HG03175 (cell line): ENCODE results near the gene TESMIN.

ENCODE experiments used
- ATAC-seq: cut with Tn5 transposase; IDR thresholded peaks from one replicate; pipeline ENCODE4 v1.9.1; 2021; ENCODE audit warnings: mild to moderate bottlenecking, moderate library complexity; ENCODE audit not compliant: unreplicated experiment

Gene TESMIN, protein sequence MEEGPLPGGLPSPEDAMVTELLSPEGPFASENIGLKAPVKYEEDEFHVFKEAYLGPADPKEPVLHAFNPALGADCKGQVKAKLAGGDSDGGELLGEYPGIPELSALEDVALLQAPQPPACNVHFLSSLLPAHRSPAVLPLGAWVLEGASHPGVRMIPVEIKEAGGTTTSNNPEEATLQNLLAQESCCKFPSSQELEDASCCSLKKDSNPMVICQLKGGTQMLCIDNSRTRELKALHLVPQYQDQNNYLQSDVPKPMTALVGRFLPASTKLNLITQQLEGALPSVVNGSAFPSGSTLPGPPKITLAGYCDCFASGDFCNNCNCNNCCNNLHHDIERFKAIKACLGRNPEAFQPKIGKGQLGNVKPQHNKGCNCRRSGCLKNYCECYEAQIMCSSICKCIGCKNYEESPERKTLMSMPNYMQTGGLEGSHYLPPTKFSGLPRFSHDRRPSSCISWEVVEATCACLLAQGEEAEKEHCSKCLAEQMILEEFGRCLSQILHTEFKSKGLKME

DNA sequence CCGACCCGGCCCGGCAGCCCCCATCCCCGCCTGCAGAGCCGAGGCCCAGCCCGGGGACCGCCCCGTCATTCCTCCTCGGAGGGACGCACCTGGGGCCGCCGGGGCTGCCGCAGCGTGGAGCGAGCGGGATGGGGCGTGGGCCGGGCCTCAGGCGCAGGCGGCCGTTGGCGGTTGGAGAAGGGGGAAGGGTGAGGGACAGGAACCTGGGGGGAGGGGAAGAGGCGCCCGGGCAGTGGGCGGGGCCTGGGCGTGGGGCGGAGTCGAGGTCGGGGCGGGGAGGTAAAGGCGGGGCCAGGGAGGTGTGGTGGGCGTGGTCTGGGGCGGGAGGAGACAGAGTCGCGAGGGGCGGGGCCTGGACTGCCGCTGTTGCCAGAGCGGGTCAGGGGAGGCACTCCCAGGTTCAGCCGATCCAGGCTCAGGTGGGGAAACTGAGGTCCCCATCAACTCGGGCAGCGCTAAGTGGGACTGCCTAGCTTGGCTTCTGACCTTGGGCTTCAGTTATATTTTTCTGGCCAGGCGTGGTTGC lies at the start of gene TESMIN:
Gene TESMIN (minus strand): TSS at position 190 of the 526 bp plus-strand sequence. CDS start 860 bp downstream, outside the sequence.
- ATAC-seq = peak; percentile 39

DNA sequence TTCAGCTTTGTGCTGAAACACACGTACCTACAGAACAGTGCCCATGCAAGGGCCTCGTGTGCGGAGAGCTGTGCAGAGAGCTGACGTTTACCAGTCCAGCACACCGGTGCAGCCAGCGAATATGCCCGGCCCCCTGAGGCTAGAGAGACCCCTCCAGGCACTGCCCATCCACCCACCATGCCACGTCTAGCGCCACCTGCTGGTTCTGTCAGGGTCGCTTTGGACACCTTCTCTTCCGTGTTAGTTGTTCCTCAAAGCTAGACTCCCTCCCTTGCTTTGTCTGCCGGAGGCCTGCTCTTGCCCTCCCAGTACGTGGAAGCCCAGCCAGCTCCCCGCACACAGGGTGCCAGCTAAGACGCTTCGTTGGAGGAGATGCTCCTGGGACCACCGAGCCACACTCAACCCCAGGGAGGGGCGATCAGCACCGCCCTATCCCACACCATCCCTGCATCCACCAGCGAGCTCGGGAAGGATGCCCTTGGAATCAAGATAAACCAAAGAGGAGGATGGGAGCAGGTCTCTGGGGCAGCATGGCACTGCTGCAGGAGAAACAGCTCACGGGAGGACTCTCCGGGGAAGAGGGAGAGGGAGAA lies 47.0 kb upstream of the TESMIN start:
- no peak for ATAC-seq

DNA sequence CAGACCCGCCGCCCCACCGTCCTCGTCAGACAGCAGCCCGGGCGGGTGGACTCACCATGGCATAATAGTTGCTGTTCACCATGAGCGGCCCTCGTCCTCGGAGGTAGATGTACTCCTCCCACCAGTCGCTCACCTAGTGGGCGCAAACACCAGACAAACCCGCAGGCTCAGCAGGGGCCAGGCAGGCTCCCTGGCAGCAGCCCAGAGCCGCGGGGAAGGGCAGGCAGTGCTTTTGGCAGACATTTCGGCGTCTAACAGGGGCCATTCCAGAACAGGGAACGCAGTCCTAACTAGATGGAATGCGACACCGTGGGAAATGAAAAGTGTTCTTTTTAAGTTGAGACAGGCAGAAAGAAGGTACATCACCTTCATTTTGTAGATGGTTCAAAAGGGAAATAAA lies 45.5 kb upstream of the TESMIN start:
- no peak for ATAC-seq

DNA sequence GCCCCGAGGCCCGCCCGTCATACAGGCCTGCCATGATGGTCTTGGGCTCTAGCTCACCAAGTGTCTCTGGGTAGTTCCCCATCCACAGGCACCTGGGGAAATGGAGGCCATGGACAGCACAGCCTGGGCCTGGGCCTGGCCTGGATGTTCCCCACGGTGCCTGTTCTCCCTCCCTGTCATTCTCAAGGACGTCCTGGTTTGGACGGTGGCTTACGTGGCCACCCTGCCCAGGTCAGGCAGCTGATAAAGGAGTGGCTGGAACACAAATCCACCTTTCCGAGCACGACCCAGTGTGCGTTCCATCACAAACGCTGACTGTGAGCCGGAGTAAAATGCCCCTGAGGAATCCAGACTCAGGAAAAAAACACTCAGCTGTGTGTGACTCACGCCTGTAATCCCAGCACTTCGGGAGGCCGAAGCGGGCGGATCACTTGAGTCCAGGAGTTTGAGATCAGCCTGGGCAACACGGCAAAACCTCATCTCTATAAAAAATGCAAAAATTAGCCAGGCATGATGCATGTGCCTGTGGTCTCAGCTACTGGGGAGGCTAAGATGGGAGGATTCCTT lies 41.2 kb upstream of the TESMIN start:
- no peak for ATAC-seq

DNA sequence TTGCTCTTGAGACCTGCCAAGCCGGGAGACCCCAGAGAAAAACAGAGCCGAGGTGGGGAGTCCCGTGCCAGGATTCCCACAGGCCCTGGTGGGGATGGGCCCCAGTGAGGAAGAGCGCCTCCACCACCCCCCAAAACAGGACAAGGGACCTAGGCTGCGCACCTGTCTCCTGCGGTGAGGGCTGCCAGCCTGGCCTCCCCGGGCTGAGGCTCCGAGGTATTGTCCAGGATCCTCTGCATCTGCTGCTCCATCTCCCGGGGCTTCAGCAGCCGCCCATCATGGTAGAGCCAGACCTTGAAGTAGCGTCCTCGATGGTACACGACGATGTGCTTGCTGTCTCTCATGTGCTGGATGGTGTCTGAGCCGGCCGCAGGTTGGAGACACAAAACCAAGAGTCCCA lies 33.3 kb upstream of the TESMIN start:
- no peak for ATAC-seq

DNA sequence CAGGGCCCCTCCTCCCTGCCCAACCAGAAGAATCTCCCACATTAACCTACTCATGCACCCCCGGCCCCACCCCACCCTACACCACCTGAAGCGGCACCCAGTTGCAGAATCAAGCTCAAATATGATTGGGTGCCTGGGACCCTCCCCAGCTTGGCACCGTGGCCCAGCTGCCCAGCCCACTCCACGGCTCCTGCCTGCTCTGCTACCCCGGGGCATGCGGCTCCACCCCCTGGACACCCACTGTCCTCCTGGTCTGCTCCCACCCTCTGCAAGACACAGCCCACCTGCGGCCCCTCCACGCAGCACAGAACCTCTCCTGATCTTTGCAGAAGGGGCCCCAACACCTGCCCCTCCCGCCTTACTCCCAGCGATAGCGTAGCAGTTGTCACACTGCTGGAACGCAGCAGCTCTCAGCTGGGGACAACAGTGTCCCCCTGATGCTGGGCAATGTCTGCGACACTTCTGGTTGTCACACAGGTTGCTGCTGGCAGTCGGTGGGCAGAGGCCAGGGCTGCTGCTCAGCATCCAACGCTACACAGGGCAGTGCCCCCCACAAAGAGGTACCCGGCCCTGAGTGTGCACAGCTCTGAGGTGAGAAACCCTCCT lies 32.0 kb upstream of the TESMIN start:
- ATAC-seq = no peak

DNA sequence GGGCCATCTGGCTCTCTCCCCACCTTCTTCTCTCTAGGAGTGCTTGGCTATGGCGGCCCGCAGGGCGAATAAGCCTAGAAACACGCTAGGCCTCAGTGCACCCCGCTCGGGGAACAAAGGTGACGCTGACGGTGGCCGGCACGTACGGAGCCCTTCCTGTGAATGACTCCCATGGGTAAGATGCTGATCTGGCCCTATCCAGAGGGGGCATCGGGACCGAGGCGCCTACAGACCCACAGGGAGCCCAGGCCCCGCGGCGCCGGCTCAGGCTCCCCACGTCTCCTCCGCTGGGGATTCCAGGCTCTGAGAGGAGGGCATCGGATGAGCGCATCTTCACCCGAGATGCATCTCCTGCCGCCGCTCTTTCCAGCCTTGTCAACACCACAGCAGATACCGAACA lies 31.4 kb upstream of the TESMIN start:
- no peak for ATAC-seq

DNA sequence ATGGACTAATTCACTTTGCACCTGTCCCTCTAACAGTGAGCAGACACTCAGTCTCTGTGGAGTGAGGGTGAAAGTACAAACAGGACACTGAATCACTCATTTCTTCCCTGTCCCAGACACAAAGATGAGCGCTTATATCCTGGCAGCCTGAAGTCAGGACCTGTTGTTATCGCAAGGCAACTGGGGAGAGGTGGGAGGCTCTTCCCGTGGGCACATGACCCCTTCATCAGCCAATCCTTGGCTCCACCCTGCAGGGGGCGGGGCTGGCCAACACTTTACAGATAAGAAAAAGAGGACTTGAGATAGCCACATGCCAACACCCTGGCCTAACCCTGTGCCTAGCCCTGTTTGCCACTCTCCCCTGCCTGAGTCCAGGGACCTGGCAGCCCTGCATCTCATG lies 29.5 kb upstream of the TESMIN start:
- no peak for ATAC-seq

DNA sequence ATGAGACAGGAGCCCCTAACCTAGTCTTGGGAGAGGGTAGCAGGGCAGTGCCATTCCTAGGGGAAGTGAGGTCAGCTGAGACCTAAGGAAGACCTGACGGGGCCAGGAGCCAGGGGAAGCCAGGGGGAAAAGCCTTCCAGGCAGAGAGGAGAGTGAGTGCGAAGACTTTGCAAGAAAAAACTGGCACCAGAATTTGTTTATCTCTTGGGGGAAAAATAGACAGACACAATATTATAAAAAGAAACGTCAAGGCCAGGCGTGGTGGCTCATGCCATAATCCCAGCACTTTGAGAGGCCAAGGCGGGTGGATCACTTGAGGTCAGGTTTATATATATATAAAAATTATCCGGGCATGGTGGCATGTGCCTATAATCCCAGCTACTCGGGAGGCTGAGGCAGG lies 26.9 kb upstream of the TESMIN start:
- ATAC-seq = no peak

DNA sequence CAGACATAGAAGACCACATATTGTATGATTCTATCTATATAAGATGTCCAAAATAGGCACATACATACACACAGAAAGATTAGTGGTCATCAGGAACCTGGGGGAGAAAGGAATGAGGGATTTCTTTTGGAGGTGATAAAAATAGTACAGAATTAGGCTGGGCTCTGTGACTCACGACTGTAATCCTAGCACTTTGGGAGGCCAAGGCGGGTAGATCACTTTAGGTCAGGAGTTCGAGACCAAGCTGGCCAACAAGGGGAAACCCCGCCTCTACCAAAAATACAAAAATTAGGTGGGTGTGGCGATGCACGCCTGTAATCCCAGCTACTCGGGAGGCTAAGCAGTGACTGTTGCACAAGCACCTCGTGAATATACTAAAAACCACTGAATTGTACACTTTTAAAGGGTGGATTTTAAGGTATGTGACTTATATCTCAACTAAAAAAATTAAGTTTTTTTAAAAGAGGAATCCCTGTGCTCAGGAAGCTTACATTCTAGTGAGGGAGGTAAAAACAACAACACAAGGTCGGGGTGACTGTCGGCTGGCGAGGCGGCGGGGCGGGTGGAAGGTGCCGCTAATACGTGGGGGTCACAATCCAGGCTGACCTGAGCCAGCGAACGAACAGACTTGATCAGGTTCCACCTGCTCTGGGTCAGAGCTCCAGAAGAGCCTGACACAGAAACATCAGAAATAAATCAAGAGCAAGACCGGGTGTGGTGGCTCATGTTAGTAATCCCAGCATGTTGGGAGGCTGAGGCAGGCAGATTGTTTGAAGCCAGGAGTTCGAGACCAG lies 25.3 kb upstream of the TESMIN start:
- no peak for ATAC-seq

DNA sequence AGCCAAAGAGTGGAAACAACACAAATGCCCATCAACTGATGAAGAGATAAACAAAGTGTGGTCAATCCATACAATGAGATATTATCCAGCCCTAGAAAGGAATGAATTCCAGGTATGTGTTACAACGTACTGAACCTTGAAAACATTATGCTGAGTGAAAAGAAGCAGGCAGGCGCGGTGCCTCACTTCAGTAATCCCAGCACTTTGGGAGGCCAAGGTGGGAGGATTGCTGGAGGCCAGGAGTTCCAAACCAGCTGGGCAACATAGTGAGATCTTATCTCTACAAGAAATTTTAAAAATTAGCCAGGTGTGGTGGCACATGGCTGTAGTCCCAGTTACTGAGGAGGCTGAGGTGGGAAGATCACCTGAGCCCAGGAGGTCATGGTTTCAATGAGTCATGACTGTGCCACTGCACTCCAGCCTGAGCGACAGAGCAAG lies 24.6 kb upstream of the TESMIN start:
- no peak for ATAC-seq

DNA sequence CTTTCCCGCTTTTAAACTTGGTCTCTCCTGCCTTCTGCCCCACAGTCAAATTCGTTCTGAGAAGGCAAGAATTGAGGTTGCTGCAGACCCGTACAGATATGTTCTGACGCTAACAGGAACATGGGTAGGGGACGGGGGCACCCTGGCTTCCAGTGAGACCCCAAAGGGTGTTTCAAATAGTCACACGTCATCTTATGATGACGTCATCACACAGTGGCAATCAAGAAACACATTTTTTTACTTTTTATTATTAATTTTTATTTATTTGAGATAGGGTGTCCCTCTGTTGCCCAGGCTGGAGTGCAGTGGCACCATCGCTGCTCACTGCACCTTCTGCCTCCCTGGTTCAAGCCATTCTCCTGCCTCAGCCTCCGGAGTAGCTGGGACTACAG lies 22.9 kb upstream of the TESMIN start:
- ATAC-seq = no peak

DNA sequence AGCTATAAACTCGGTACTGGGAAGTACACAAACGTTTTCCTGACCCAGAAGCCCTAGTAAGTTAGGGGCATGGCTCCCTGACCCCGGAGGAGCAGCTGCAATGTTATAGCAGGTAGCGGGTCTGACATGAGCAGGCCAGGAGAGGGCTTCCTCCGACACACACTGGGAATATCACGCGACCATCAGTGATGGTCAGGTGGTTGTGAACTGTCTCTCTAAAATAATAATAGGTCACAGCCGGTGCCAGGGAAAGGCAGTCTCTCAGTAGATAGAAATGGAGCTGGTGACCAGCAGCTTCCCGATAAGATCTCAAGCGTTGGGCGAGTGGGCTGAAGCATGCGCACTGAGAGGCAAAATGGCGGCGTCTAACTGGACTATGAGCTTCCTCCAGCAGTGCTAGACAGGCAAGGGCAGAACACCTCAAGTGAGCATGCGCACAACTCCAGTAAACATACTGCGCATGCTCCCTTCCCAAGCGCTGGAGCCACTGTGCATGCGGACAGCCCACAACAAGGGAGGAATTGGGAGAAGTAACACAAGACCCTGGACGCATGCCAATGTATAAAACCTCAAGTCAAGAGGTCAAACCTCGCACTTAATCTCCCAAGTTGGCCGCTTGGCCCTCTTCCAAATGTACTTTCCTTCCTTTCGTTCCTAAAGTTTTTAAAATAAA lies 22.3 kb upstream of the TESMIN start:
- ATAC-seq = no peak

DNA sequence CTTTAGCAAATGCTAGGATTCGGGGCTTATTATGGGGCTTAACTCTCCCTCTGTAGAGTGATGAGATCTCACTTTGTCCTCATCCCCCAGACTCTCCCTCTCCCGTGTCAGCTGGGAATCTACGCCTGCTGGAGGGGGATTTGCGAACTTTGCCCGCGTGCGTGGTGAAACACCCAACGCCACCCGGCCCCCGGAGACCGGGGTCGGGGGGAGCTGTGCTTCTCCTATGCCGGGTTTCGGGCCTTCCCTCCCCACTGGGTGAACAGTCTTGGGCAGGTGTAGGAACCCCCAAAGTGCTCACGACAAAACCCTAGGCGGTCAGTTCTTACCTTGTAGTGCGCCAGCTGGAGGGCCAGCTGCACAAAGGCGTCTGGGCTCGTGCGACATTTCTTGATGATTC lies 21.6 kb upstream of the TESMIN start:
- no peak for ATAC-seq

DNA sequence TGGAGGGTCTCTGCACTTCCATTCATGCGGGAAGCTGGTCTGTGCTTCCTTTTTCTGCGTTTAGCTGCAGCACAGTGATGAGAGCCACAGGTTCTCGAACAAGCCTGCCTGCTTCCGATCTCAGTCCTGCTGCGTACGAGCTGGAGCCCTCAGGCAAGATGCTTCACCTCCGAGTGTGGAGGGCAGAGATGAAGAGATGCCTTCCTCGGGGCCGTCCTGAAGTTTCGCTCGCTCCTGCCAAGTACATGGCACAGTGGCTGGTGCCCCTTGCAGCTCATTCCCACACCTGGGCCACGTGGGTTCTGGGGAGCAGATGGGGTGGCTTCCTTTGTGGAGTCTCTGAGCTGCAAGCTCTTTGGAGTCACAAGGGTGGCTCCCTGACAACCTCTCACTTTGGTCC lies 19.5 kb upstream of the TESMIN start:
- no peak for ATAC-seq

DNA sequence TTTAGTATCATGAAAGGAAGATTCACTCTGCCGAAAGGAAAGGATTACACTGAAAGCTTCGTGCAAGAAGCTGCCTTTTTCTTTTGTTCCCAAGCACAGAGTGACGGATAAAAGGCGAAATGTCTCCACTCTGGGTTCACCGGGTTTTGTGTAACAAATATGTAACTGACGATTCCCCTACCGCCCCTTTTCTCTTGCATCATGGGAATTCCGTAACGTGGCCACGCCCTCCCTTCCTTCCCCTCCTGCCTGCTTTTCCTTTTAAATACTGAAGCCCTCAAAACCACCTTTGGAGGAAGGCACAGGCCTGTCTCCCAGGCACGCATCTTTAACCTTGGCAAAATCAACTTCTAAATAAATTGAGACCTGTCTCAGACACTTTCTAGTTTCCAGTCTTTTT lies 16.4 kb upstream of the TESMIN start:
- no peak for ATAC-seq

DNA sequence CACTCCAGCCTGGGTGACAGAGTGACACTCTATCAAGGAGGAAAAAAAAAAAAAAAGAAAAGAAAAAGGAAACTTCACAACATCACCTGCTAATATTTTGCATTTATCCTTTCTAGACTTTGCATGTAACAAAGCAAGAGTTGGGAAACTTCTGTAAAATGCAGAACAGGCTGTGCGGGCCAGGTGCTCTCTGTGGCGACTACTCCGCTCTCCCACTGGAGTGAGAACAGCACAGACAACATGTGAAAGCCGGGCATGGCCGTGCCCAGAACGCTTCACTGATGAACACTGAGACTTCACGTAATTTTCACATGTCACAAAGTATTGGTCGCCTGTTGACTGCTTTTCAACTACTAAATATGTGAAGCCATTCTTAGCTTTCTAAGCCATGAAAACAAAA lies 15.5 kb upstream of the TESMIN start:
- no peak for ATAC-seq

DNA sequence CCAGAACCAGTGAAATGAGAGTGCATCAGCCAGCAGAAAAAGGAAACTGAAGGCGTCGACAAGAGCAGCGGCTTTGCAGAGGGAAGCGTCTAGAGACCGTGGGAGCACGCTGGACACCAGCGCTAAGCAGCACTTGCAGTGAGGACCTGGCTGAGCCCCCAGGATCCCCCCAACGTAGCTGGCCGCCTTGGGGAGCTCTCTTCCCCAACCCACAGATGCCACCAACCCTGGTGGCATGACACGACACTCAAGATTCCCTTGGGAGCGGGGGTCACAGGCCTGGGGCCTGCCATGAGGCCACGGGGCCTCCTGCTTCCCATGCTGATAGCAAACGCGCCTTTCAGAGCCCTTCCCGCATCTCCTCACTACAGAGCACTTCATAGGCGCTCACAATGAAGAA lies 13.4 kb upstream of the TESMIN start:
- ATAC-seq = no peak

DNA sequence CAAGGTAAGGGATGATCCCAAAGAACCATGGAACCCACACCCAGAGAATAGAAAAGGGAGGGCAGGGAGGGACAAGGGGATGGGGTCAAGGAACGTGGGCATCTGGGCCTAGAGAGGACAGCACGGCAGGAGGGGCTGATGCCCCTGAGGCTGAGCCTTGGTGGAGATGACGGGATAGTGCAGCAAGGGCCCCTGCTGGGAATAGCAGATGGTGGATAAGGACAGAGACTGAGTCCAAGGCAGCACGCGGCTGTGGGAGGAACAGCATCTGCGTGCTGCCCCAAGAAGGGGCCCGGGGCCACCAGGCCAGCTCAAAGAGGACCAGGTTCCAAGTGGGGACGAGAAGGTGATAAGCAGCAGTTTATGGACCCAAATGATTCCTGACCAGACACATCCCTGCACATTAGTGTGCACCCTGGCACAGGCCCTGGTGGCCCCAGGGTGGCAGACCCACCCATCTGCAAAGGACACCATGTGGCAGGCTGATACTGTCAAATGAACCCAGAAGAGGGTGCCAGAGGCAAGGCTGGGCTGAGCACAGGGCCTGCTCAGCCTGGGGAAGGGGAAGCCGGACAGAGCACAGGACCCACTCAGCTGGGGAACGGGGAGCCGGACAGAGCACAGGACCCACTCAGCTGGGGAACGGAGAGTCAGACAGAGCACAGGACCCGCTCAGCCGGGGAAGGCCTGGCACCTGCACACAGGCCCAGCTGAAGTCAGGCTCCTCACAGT lies 12.8 kb upstream of the TESMIN start:
- ATAC-seq = no peak
